Astrocyte (in vitro differentiated cells and primary cell): ENCODE results near the gene ASPHD1. TPM values are rescaled to one million over a fixed set of nuclear protein-coding genes. Genes with fewer than 3 reads are reported as not detected.
A peak's percentile ranks its signal among the peaks of the same experiment; 100 is the strongest.
"Not testable (repeated sequence)": the region's sequence is repeated elsewhere in the genome, so short reads cannot be mapped to it uniquely, and the experiment has no call there.

ENCODE experiments used
- DNase-seq: peaks from one replicate; pipeline ENCODE4 v3.0.0-alpha.2; 2010; ENCODE audit warnings: low read depth
- FAIRE-seq: peaks from 2 replicates; lab custom pipeline; 2011; peaks lifted over from hg19 to GRCh38; lab: Jason Lieb, UNC
- H2AFZ ChIP-seq: 2 replicates; pipeline ENCODE4 v1.6.0; 2012; ENCODE audit warnings: low read depth, low read length, inconsistent platforms
- H3K27ac ChIP-seq: 2 replicates; pipeline ENCODE4 v1.5.1; 2011; ENCODE audit warnings: low read depth, low read length, inconsistent platforms
- H3K27me3 ChIP-seq: 2 replicates; pipeline ENCODE4 v1.6.0; 2011; ENCODE audit warnings: low read length, inconsistent platforms; ENCODE audit not compliant: insufficient read depth
- H3K36me3 ChIP-seq: 2 replicates; pipeline ENCODE4 v1.5.1; 2011; ENCODE audit warnings: low read length, inconsistent platforms; ENCODE audit not compliant: insufficient read depth
- H3K4me1 ChIP-seq: 2 replicates; pipeline ENCODE4 v1.5.1; 2011; ENCODE audit warnings: low read length, inconsistent platforms; ENCODE audit not compliant: insufficient read depth
- H3K4me2 ChIP-seq: 2 replicates; pipeline ENCODE4 v1.6.0; 2012; ENCODE audit warnings: low read length, inconsistent platforms
- H3K4me3 ChIP-seq: 2 replicates; pipeline ENCODE4 v1.5.1; 2011; ENCODE audit warnings: low read depth, mild to moderate bottlenecking, low read length, inconsistent platforms; ENCODE audit not compliant: insufficient read depth
- H3K79me2 ChIP-seq: 2 replicates; pipeline ENCODE4 v1.6.0; 2012; ENCODE audit warnings: mild to moderate bottlenecking, low read length, inconsistent platforms; ENCODE audit not compliant: insufficient read depth
- H3K9ac ChIP-seq: 2 replicates; pipeline ENCODE4 v1.6.0; 2012; ENCODE audit warnings: mild to moderate bottlenecking, low read length, inconsistent platforms
- H3K9me3 ChIP-seq: 2 replicates; pipeline ENCODE4 v1.5.1; 2012; ENCODE audit warnings: low read depth, mild to moderate bottlenecking, low read length, inconsistent platforms; ENCODE audit not compliant: insufficient read depth
- H4K20me1 ChIP-seq: 2 replicates; pipeline ENCODE4 v1.6.0; 2012; ENCODE audit warnings: low read length, inconsistent platforms; ENCODE audit not compliant: insufficient read depth
- H3K27ac Mint-ChIP-seq: one replicate; pipeline ENCODE4 v1.8.0; 2021; ENCODE audit warnings: mild to moderate bottlenecking, mixed read lengths; ENCODE audit not compliant: unreplicated experiment
- H3K27me3 Mint-ChIP-seq: one replicate; pipeline ENCODE4 v1.8.0; 2021; ENCODE audit warnings: low read depth, mixed read lengths; ENCODE audit not compliant: unreplicated experiment
- H3K36me3 Mint-ChIP-seq: one replicate; pipeline ENCODE4 v1.8.0; 2021; ENCODE audit warnings: low read depth, mixed read lengths; ENCODE audit not compliant: unreplicated experiment
- H3K4me1 Mint-ChIP-seq: one replicate; pipeline ENCODE4 v1.8.0; 2021; ENCODE audit warnings: low read depth, mixed read lengths; ENCODE audit not compliant: unreplicated experiment
- H3K4me3 Mint-ChIP-seq: one replicate; pipeline ENCODE4 v1.8.0; 2021; ENCODE audit warnings: mild to moderate bottlenecking, moderate library complexity, mixed read lengths; ENCODE audit not compliant: unreplicated experiment
- H3K9me3 Mint-ChIP-seq: one replicate; pipeline ENCODE4 v1.8.0; 2021; ENCODE audit warnings: mild to moderate bottlenecking, mixed read lengths; ENCODE audit not compliant: unreplicated experiment
- CTCF ChIP-seq: IDR thresholded peaks from 2 replicates; pipeline ENCODE4 v1.5.1; 2011; ENCODE audit warnings: low read depth, mild to moderate bottlenecking, inconsistent platforms, low read length, moderate library complexity; ENCODE audit not compliant: insufficient read depth
- EZH2 ChIP-seq: IDR thresholded peaks from 2 replicates; pipeline ENCODE4 v1.6.1; 2012; ENCODE audit warnings: mild to moderate bottlenecking, low read length, inconsistent platforms; ENCODE audit not compliant: insufficient read depth
- total RNA-seq: library from RNA; stranded (reverse); gene quantifications from 2 replicates; pipeline ENCODE4 v1.2.1, GENCODE V29; 2021

Gene ASPHD1
- total RNA-seq, 1 donor from 2014 or later: 43.3 TPM

DNA sequence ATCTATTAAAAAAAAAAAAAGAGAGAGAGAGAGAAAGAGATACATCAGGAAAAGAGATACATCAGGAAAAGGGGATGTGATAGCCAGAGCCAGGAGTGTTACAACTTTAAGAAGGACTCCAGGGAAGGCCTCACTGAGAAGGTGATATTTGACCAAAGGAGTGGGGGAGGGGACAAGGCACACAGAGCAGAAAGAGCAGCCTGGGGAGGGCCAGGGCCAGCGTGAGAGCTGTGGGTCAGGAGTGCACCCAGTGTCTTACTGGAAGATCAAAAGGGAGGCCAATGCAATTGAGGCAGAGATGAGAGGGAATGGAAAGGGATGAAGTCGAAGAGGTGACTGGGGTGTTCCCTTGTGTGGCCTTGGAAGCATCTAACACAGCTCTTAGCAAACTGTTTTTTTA lies 7.7 kb downstream of the ASPHD1 start:
- no peak overlapping the region for H3K27ac Mint-ChIP-seq
- H3K36me3 ChIP-seq: peaks cover 3% of the 10 kb centered on the region

DNA sequence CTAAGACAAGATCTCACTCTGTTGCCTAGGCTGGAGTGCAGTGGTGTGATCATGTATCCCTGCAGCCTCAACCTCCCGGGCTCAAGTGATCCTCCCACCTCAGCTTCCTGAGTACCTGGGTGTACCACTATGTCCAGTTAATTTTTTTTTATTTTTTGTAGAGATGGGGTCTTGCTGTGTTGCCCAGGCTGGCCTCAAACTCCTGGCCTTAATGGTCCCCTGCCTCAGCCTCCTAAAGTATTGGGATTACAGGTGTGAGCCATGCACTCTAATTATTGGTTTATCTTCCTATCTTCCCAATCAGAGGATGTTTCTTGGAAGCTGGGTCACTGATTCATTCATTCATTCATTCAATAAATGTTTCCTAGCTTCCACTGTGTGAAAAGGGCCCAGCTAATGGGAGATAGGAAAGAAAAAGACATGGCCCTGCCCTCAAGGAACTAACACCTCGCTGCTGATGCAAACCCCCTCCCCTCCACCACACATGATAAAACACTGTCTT lies 8.5 kb downstream of the ASPHD1 start:
- no peaks in the 10 kb centered on the region for H3K9me3 Mint-ChIP-seq
- no peak for FAIRE-seq
- H3K4me3 Mint-ChIP-seq: no peak overlapping the region
- H3K9ac ChIP-seq: no peak overlapping the region
- H3K79me2 ChIP-seq: no peaks in the 10 kb centered on the region
- H3K36me3 ChIP-seq: peaks cover 3% of the 10 kb centered on the region
- H3K27ac Mint-ChIP-seq: no peak overlapping the region
- DNase-seq: no peak
- peaks cover 11% of the 10 kb centered on the region for H3K36me3 Mint-ChIP-seq
- H3K4me1 Mint-ChIP-seq: peaks cover 3% of the 10 kb centered on the region
- no peak overlapping the region for H3K4me3 ChIP-seq
- H3K4me1 ChIP-seq: no peaks in the 10 kb centered on the region
- H3K27me3 Mint-ChIP-seq: no peaks in the 10 kb centered on the region
- no peak overlapping the region for H2AFZ ChIP-seq
- H3K9me3 ChIP-seq: no peaks in the 10 kb centered on the region
- no peak overlapping the region for H3K27ac ChIP-seq
- peaks cover 9% of the 10 kb centered on the region for H4K20me1 ChIP-seq
- no peak for TF ChIP-seq CTCF
- TF ChIP-seq EZH2: no peak
- H3K4me2 ChIP-seq: no peak overlapping the region
- no peaks in the 10 kb centered on the region for H3K27me3 ChIP-seq

More for the DNA sequence above, 7.7 kb downstream of the ASPHD1 start:
- Histone ChIP-seq H4K20me1 (peaks cover 13% of the 10 kb centered on the region), H3K9ac (no peak overlapping the region), H3K27me3 (no peaks in the 10 kb centered on the region), H3K27ac (no peak overlapping the region), H2AFZ (no peak overlapping the region), H3K9me3 (no peaks in the 10 kb centered on the region), H3K4me1 (no peaks in the 10 kb centered on the region), H3K4me2 (no peak overlapping the region), H3K79me2 (no peaks in the 10 kb centered on the region), H3K4me3 (no peak overlapping the region)
- DNase-seq (no peak), FAIRE-seq (no peak)
- TF ChIP-seq EZH2: no peak
- no peak for TF ChIP-seq CTCF
- no peaks in the 10 kb centered on the region for H3K9me3 Mint-ChIP-seq
- peaks cover 8% of the 10 kb centered on the region for H3K4me1 Mint-ChIP-seq
- H3K36me3 Mint-ChIP-seq: peaks cover 9% of the 10 kb centered on the region
- H3K4me3 Mint-ChIP-seq: no peak overlapping the region
- H3K27me3 Mint-ChIP-seq: no peaks in the 10 kb centered on the region

DNA sequence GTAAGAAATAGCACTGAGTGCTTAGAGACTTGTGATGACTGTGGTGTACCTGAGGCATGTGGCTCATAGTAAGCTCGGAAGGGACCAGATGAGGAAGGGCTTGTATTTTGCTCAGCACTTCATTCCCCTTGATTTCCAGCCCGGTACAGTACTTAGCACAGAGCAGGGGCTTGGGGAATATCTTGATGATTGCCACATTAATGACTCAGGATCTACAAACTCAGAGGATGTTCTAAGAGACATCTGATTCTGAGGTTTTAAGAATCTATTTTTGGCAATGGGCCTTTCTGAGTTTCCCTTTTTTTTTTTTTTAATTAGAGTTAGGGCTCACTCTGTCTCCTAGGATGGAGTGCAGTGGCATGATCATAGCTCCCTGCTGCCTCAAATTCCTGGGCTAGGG lies 9.1 kb downstream of the ASPHD1 start:
- H3K79me2 ChIP-seq: no peaks in the 10 kb centered on the region
- peak overlapping the region; percentile 27 for H3K4me3 Mint-ChIP-seq
- no peak overlapping the region for H2AFZ ChIP-seq
- FAIRE-seq (no peak), DNase-seq (no peak)
- H3K27ac ChIP-seq: no peak overlapping the region
- no peaks in the 10 kb centered on the region for H3K9me3 ChIP-seq
- peaks cover 2% of the 10 kb centered on the region for H3K4me1 Mint-ChIP-seq
- TF ChIP-seq EZH2: no peak
- TF ChIP-seq CTCF: no peak
- peaks cover 15% of the 10 kb centered on the region for H3K36me3 Mint-ChIP-seq
- H3K9me3 Mint-ChIP-seq: no peaks in the 10 kb centered on the region
- H3K4me2 ChIP-seq: no peak overlapping the region
- H3K4me1 ChIP-seq: no peaks in the 10 kb centered on the region
- H3K27me3 ChIP-seq: no peaks in the 10 kb centered on the region
- H3K36me3 ChIP-seq: peaks cover 3% of the 10 kb centered on the region
- peaks cover 9% of the 10 kb centered on the region for H4K20me1 ChIP-seq
- H3K27ac Mint-ChIP-seq: no peak overlapping the region
- H3K9ac ChIP-seq: no peak overlapping the region
- no peaks in the 10 kb centered on the region for H3K27me3 Mint-ChIP-seq
- H3K4me3 ChIP-seq: no peak overlapping the region

- not testable (repeated sequence) for H3K79me2 ChIP-seq, H3K4me3 ChIP-seq, H3K27ac Mint-ChIP-seq, H4K20me1 ChIP-seq, H3K9ac ChIP-seq, H3K4me3 Mint-ChIP-seq, H3K9me3 Mint-ChIP-seq, H2AFZ ChIP-seq, H3K36me3 ChIP-seq, DNase-seq, H3K4me2 ChIP-seq, H3K27ac ChIP-seq, H3K4me1 ChIP-seq, FAIRE-seq, H3K27me3 Mint-ChIP-seq, H3K4me1 Mint-ChIP-seq, H3K27me3 ChIP-seq, H3K9me3 ChIP-seq
- peaks cover 12% of the 10 kb centered on the region for H3K36me3 Mint-ChIP-seq
These were observed 9.6 kb downstream of the ASPHD1 start for GRCh38 chr16:29909851-29910250.
